ENCODE results near the gene TTC29. TPM values are rescaled to one million over a fixed set of nuclear protein-coding genes. Genes with fewer than 3 reads are reported as not detected.

Gene TTC29
- total and polyA plus RNA-seq, 2 donors (not counting 1 experiment from before 2014, with no cell fraction given) = not detected

DNA sequence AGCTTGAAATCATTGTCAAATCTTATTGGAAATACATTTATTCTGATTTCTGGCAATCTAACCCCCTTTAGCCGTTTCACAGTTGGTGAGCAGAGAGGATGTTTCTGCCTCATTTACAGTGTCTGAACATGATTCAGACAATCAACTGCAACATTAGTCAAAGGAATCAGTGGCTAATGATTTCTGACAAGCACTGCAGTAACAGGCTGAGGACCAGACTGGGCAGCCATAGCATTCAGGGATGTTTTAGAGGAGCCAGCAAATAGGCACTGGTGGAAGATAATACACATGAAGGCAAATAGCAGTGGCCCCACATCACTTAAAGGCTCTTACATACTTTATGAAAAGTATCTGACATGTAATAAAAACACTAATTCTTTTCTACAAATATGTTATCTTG, 102.8 kb downstream of the TTC29 start:
- CTCF ChIA-PET = no interaction called here
- Mint-ChIP-seq H3K27ac (no peak overlapping the region), H3K27me3 (peaks cover 4% of the 10 kb centered on the region), H3K9me3 (ENCODE audit: insufficient read depth) (no peaks in the 10 kb centered on the region), H3K4me1 (no peaks in the 10 kb centered on the region), H3K4me3 (no peak overlapping the region)
- Histone ChIP-seq H3K27me3 (replicated peaks in 1 of 4; ENCODE audit: control extremely low read depth in 1 of 4, control insufficient read depth in 3 of 4, insufficient read depth in 4 of 4, low read length in 3 of 4) (no peaks in the 10 kb centered on the region), H3K36me3 (replicated peaks in 1 of 2; ENCODE audit: control extremely low read depth in 1 of 2, control insufficient read depth in 1 of 2, extremely low read depth in 1 of 2, insufficient read depth in 2 of 2, low read length in 1 of 2) (no peaks in the 10 kb centered on the region), H3K4me2 (replicated peaks; ENCODE audit: low read depth, low read length, poor library complexity, severe bottlenecking) (no peak overlapping the region), H3K4me3 (ENCODE audit: control extremely low read depth in 1 of 5, extremely low read depth in 1 of 5, insufficient read depth in 1 of 5, low read depth in 2 of 5, low read length in 4 of 5) (no peak overlapping the region), H2AFZ (ENCODE audit: insufficient read depth, low read depth, low read length, poor library complexity, severe bottlenecking) (no peak overlapping the region), H3K9me3 (ENCODE audit: control extremely low read depth in 1 of 3, control insufficient read depth in 2 of 3, insufficient read depth in 1 of 3, low read length in 2 of 3) (no peaks in the 10 kb centered on the region), H3K9ac (ENCODE audit: low read length) (no peak overlapping the region), H3K4me1 (ENCODE audit: control insufficient read depth in 2 of 2, insufficient read depth in 2 of 2, low read length in 2 of 2) (no peaks in the 10 kb centered on the region), H3K79me2 (ENCODE audit: control insufficient read depth, insufficient read depth, low read length) (no peaks in the 10 kb centered on the region), H4K20me1 (ENCODE audit: control insufficient read depth, insufficient read depth, low read length, poor library complexity, severe bottlenecking) (no peaks in the 10 kb centered on the region), H3K27ac (ENCODE audit: low read length in 2 of 2) (no peak overlapping the region)
- intact Hi-C loops (cut with micrococcal nuclease) = no loop called here
- ATAC-seq (ENCODE audit: low read depth) (no peak), DNase-seq (no peak)
- TF ChIP-seq EZH2 (IDR thresholded peaks at IDR 0.05; ENCODE audit: borderline replicate concordance, insufficient read depth, low read depth, low read length, poor library complexity, severe bottlenecking) (no peak), CTCF (IDR thresholded peaks at IDR 0.05) (no peak)
- no CpG with 5 or more reads among the region's 1 CpG for WGBS (ENCODE audit: insufficient coverage)
- POLR2A ChIA-PET = no interaction called here

DNA sequence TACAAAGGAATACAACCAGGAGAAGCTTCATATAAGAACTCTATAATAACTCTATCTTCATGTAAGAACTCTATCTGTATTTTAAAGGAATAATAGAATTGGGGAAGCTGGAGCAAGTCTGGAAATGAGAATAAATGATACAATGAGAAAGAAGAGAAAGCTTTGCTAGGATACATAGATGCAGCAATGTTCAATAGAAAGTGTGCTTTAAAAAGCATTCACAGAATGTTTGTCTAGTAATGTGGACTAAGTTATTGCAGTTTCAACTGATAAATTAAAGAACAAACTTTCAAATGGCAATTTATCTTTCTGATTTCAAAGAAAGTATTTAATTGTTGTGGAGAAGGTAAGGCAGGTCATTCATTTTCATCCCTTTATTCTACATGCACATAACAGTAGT, 104.9 kb downstream of the TTC29 start:
- CTCF ChIA-PET = no interaction called here
- intact Hi-C loops (cut with micrococcal nuclease) = no loop called here
- H3K4me1 Mint-ChIP-seq = no peaks in the 10 kb centered on the region

More for the DNA sequence above, 104.9 kb downstream of the TTC29 start:
- Histone ChIP-seq H2AFZ (ENCODE audit: insufficient read depth, low read depth, low read length, poor library complexity, severe bottlenecking) (no peak overlapping the region), H4K20me1 (ENCODE audit: control insufficient read depth, insufficient read depth, low read length, poor library complexity, severe bottlenecking) (no peaks in the 10 kb centered on the region), H3K36me3 (replicated peaks in 1 of 2; ENCODE audit: control extremely low read depth in 1 of 2, control insufficient read depth in 1 of 2, extremely low read depth in 1 of 2, insufficient read depth in 2 of 2, low read length in 1 of 2) (no peaks in the 10 kb centered on the region), H3K4me1 (ENCODE audit: control insufficient read depth in 2 of 2, insufficient read depth in 2 of 2, low read length in 2 of 2) (no peaks in the 10 kb centered on the region), H3K4me3 (ENCODE audit: control extremely low read depth in 1 of 5, extremely low read depth in 1 of 5, insufficient read depth in 1 of 5, low read depth in 2 of 5, low read length in 4 of 5) (no peak overlapping the region), H3K79me2 (ENCODE audit: control insufficient read depth, insufficient read depth, low read length) (no peaks in the 10 kb centered on the region), H3K9me3 (ENCODE audit: control extremely low read depth in 1 of 3, control insufficient read depth in 2 of 3, insufficient read depth in 1 of 3, low read length in 2 of 3) (no peaks in the 10 kb centered on the region), H3K27me3 (replicated peaks in 1 of 4; ENCODE audit: control extremely low read depth in 1 of 4, control insufficient read depth in 3 of 4, insufficient read depth in 4 of 4, low read length in 3 of 4) (no peaks in the 10 kb centered on the region), H3K27ac (ENCODE audit: low read length in 2 of 2) (no peak overlapping the region), H3K4me2 (replicated peaks; ENCODE audit: low read depth, low read length, poor library complexity, severe bottlenecking) (no peak overlapping the region), H3K9ac (ENCODE audit: low read length) (no peak overlapping the region)
- no peak for TF ChIP-seq EZH2 (IDR thresholded peaks at IDR 0.05; ENCODE audit: borderline replicate concordance, insufficient read depth, low read depth, low read length, poor library complexity, severe bottlenecking)
- TF ChIP-seq CTCF (IDR thresholded peaks at IDR 0.05) = no peak
- Mint-ChIP-seq H3K9me3 (ENCODE audit: insufficient read depth) (no peaks in the 10 kb centered on the region), H3K4me3 (no peak overlapping the region), H3K27me3 (no peaks in the 10 kb centered on the region), H3K27ac (no peak overlapping the region)
- POLR2A ChIA-PET = no interaction called here
- DNase-seq (no peak), ATAC-seq (ENCODE audit: low read depth) (no peak)
